A673 (cell line): ENCODE results near the gene SMG7. TPM values are rescaled to one million over a fixed set of nuclear protein-coding genes. Genes with fewer than 3 reads are reported as not detected.

Source experiments
- BruUV-seq: library from RNA; stranded (reverse); fragments of 400-500 nt; replicated peaks from 2 replicates; lab custom pipeline; 2021; lab: Mats Ljungman, UMichigan
- CTCF ChIA-PET: fragments of 300-600 bp; sonication (Branson Sonifier 250); formaldehyde crosslinking; loops from one replicate; lab custom pipeline; 2022; ENCODE audit warnings: antibody characterized with exemption; lab: Charles Lee
- POLR2A ChIA-PET: fragments of 300-600 bp; sonication (Branson Sonifier 250); formaldehyde crosslinking; loops from one replicate; lab custom pipeline; 2022; ENCODE audit warnings: antibody characterized with exemption; ENCODE audit not compliant: low non-redundant PET; lab: Charles Lee
- DNase-seq: peaks from one replicate; pipeline ENCODE4 v3.0.0-alpha.2; 2015; ENCODE audit warnings: low spot score
- H3K27ac ChIP-seq: fragments of 200-600 bp; sonication (generic); 2 replicates; pipeline ENCODE4 v1.5.1; 2016; ENCODE audit warnings: mixed run types, low read depth, mild to moderate bottlenecking, mixed read lengths, antibody characterized with exemption, low read length; ENCODE audit not compliant: poor library complexity, severe bottlenecking
- H3K27me3 ChIP-seq: fragments of 200-600 bp; sonication (generic); replicated peaks from 2 replicates; pipeline ENCODE4 v1.6.1; 2017; ENCODE audit warnings: mixed run types, low read depth, mild to moderate bottlenecking, mixed read lengths, antibody characterized with exemption, low read length; ENCODE audit not compliant: insufficient read depth, poor library complexity
- H3K36me3 ChIP-seq: fragments of 200-600 bp; sonication (generic); 2 replicates; pipeline ENCODE4 v1.6.1; 2016; ENCODE audit warnings: mixed run types, mild to moderate bottlenecking, mixed read lengths, antibody characterized with exemption, low read length; ENCODE audit not compliant: insufficient read depth, poor library complexity, severe bottlenecking
- H3K4me1 ChIP-seq: fragments of 200-600 bp; sonication (generic); 2 replicates; pipeline ENCODE4 v1.6.1; 2017; ENCODE audit warnings: mixed run types, mild to moderate bottlenecking, mixed read lengths, antibody characterized with exemption, low read length; ENCODE audit not compliant: insufficient read depth, poor library complexity, severe bottlenecking
- H3K4me3 ChIP-seq: fragments of 200-600 bp; sonication (generic); 2 replicates; pipeline ENCODE4 v1.5.1; 2016; ENCODE audit warnings: low read depth, mixed run types, mild to moderate bottlenecking, mixed read lengths, low read length; ENCODE audit not compliant: poor library complexity, severe bottlenecking
- H3K9me3 ChIP-seq: fragments of 200-600 bp; sonication (generic); 2 replicates; pipeline ENCODE4 v1.6.1; 2016; ENCODE audit warnings: mixed run types, low read depth, mild to moderate bottlenecking, mixed read lengths, antibody characterized with exemption, low read length; ENCODE audit not compliant: poor library complexity, severe bottlenecking
- EZH2 ChIP-seq: fragments of 200-600 bp; sonication (generic); IDR thresholded peaks from 2 replicates; pipeline ENCODE4 v1.6.1; 2017; ENCODE audit warnings: borderline replicate concordance, low read depth, mild to moderate bottlenecking, mixed read lengths, antibody characterized with exemption, low read length; ENCODE audit not compliant: poor library complexity, severe bottlenecking
- intact Hi-C: fragments of 100-400 bp; cut with micrococcal nuclease; formaldehyde crosslinking; loops from one replicate; pipeline ENCODE4 v1.10.0; 2022; ENCODE audit not compliant: unreplicated experiment
- total RNA-seq: library from RNA; stranded (reverse); gene quantifications from 2 replicates; pipeline ENCODE4 v1.2.3, GENCODE V29; 2021
- TF ChIP-seq, protein P1 (sequence below): fragments of 300-800, 200-600 bp; sonication (generic); conservative IDR thresholded peaks from 2 replicates; pipeline ENCODE4 v1.5.1; 2017; ENCODE audit warnings: low read depth, mild to moderate bottlenecking, antibody characterized with exemption, low read length, moderate library complexity, mixed read lengths

Gene SMG7
- total RNA-seq, 1 experiment from 2014 or later = 90.7 TPM

DNA sequence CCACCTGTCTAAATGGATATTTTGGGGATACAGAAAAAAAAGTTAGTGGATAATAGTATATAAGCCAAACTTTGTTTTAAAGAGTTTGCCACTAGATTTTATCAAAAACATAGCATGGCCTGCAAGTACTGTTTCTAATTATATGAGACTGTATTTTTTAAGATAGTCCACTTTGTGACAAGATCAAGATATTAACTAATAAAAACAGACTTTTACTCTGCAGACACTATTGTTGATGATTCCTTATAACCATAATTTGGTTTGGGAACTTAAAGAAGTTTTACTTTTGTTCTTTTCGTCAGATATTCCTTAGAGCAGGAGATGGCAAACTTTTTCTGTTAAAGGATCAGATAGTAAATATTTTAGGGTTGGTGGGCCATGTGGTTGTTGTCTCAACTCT lies 36.4 kb downstream of the SMG7 start:
- no peaks in the 10 kb centered on the region for H3K36me3 ChIP-seq
- H3K27me3 ChIP-seq = no peaks in the 10 kb centered on the region
- intact Hi-C loops = no loop called here
- H3K4me3 ChIP-seq = no peak overlapping the region
- no peak overlapping the region for H3K27ac ChIP-seq
- TF ChIP-seq, protein P1, sequence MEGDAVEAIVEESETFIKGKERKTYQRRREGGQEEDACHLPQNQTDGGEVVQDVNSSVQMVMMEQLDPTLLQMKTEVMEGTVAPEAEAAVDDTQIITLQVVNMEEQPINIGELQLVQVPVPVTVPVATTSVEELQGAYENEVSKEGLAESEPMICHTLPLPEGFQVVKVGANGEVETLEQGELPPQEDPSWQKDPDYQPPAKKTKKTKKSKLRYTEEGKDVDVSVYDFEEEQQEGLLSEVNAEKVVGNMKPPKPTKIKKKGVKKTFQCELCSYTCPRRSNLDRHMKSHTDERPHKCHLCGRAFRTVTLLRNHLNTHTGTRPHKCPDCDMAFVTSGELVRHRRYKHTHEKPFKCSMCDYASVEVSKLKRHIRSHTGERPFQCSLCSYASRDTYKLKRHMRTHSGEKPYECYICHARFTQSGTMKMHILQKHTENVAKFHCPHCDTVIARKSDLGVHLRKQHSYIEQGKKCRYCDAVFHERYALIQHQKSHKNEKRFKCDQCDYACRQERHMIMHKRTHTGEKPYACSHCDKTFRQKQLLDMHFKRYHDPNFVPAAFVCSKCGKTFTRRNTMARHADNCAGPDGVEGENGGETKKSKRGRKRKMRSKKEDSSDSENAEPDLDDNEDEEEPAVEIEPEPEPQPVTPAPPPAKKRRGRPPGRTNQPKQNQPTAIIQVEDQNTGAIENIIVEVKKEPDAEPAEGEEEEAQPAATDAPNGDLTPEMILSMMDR = no peak
- TF ChIP-seq EZH2 = no peak
- peaks cover 21% of the 10 kb centered on the region for H3K4me1 ChIP-seq
- ChIA-PET CTCF (no interaction called here), POLR2A (interaction anchor here (0.6 kb wide), 1 partner anchor 919 kb away, joined by 3 read pairs; no protein-coding TSS in a partner anchor)
- H3K9me3 ChIP-seq = no peaks in the 10 kb centered on the region
- DNase-seq = no peak
- BruUV-seq = no TSS peak

- Histone ChIP-seq H3K4me3 (no peak overlapping the region), H3K27ac (no peak overlapping the region), H3K4me1 (peaks cover 17% of the 10 kb centered on the region), H3K9me3 (no peaks in the 10 kb centered on the region), H3K36me3 (no peaks in the 10 kb centered on the region), H3K27me3 (no peaks in the 10 kb centered on the region)
- CTCF ChIA-PET = no interaction called here
- intact Hi-C loops = no loop called here
- no TSS peak for BruUV-seq
- TF ChIP-seq, protein P1 = no peak
- no peak for TF ChIP-seq EZH2
- DNase-seq = no peak
- POLR2A ChIA-PET = no interaction called here
Measured at GRCh38 chr1:183512450-183512849, 40.2 kb downstream of the SMG7 start.

- H3K4me3 ChIP-seq = no peak overlapping the region
- H3K27ac ChIP-seq = no peak overlapping the region
- intact Hi-C loops = no loop called here
- peaks cover 17% of the 10 kb centered on the region for H3K4me1 ChIP-seq
- DNase-seq = no peak
- no peaks in the 10 kb centered on the region for H3K27me3 ChIP-seq
- CTCF ChIA-PET = no interaction called here
- TF ChIP-seq, protein P1 = no peak
- TF ChIP-seq EZH2 = no peak
- POLR2A ChIA-PET = no interaction called here
- H3K36me3 ChIP-seq = peaks cover 12% of the 10 kb centered on the region
- no peaks in the 10 kb centered on the region for H3K9me3 ChIP-seq
- BruUV-seq = no TSS peak
Measured at GRCh38 chr1:183514235-183514634, 41.9 kb downstream of the SMG7 start.
